ENCODE measurements around the gene GNS.
"Not testable (repeated sequence)": the region's sequence is repeated elsewhere in the genome, so short reads cannot be mapped to it uniquely, and the experiment has no call there.

Gene GNS

DNA sequence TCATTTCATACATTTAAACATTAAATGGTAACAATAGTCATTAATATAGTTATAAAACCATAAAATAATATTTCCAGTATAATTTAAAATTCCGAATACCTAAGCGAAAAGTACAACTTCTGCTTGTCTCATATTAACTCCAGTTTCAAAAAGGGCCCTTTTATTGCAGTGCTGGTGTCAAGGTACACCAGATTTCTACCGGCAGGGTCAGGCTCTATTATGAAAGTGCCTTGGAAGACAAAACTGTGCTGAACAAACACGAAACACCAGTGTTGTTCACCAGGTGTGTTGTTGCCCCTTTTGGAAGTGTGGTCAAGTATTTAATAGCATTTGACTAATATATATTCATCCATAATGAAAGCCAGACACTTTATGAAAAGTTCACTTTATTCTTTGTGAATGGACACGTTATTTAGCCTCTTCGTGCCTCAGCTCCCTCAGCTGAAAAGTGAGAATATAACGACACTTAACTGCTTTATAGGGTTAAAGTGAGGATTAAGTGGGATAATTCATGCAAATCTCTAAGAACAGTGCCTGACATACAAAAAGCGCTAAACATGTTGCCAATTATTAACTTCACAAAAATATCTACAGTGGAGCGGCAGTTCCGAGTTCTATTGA lies 20.3 kb upstream of the GNS start:
- DNase-seq = no peak

DNA sequence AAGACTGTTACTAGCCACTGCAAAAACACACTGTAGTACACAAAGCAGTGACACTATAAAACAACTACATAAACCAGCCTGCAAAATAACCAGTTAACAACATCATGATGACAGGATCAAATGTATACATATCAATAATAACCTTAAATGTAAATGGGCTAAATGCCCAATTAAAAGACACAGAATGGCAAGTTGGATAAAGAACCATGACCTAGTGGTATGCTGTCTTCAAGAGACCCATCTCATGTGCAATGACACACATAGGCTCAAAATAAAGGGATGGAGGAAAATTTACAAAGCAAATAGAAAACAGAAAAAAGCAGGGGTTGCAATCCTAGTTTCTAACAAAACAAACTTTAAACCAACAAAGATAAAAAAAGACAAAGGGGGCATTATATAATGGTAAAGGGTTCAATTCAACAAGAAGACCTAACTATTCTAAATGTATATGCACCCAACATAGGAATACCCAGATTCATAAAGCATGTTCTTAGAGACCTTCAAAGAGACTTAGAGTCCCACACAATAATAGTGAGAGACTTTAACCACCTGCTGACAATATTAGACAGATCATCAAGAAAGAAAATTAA lies 16.0 kb upstream of the GNS start:
- DNase-seq = not testable (repeated sequence)

DNA sequence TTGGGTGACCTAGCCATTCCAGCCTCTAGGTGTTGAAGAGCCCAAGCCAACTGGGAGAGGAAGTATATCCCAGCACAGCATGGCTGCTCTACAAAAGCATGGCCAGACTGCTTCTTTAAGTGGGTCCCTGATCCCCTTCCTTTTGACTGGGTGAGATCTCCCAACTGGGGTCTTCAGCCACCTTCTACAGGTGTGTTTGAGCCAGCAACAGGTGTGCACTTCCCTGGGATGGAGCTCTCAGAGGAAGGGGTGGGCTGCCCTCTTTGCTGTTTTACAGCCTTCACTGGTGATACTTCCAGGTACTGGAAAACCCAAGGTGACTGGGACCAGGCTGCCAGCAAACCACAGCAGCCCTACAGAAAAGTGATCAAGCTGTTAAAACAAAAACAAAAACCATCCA lies 14.2 kb upstream of the GNS start:
- DNase-seq = no peak

DNA sequence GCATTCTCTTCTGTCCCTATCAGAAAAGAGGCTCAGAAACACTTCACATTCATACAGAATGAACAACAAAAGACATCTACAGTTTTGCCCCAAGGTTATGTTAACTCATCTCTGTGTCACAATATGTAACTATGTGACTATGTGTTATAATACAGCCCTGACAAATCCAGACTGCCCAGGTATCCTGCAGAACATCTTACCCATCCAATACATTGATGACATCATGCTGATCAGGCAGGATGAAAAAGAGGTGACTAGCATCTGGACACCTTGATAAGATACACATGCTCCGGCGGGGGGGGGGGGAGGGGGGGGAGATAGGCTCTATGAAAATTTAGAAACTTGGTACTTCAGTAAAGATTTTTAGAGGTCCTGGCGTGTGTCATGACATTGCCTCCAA lies 8.3 kb upstream of the GNS start:
- no peak for DNase-seq

DNA sequence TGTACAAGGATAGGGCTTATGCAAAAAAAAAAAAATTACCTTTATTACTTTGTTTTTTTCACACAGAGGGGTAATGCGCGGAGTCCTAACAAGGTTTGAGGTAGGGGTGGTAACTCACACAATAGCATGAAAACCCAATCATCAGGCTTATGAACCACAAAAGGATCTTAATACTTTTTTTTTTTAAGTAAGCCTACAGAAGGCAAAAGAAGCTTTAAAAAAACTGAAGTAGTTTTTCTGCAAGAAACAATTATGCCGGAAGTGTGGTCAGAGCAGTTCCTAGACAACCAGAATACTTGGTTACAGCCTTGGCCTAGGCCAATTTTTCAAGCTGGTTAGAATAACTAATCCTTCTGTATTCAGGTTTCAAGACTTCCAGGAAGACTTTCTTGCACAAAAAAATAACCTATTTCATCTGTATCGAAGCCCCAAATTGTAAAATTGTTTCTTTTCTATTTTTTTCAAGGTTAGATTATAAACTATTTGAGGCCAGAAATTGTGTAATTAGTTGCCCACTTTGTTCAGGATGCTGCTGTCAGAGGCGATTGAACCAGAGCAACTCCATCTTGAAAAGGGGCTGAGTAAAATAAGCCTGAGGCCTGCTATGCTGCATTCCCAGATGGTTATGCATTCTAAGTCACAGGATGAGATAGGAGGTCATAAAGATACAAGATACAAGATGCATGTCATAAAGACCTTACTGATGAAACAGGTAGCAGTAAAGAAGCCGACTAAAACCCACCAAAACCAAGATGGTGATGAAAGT lies 1.8 kb upstream of the GNS start:
- no peak for DNase-seq

- DNase-seq = no peak
Observed at GRCh38 chr12:64757771-64758170, 1.4 kb downstream of the GNS start.

DNA sequence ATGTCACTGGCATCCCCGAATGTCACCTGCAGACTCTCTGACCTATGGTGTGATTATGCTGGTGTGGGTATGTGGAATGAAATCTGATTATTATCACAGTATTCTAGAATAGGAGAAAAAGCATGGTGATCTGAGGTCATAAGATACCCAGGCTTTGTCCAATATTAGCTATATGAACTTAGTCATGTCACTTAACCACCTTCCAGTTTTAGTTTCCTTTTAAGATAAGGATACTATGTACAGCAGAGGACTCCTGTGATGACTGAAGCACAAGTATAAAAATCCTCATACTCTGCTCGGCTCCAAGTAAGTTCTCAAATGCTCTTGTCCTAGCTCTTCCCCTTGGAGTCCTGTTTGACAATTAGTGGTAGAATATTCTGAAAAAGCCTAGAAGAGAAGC lies 2.8 kb downstream of the GNS start:
- DNase-seq = no peak

GRCh38 chr12:64753427-64753826 lies 5.8 kb downstream of the GNS start:
- DNase-seq = no peak

DNA sequence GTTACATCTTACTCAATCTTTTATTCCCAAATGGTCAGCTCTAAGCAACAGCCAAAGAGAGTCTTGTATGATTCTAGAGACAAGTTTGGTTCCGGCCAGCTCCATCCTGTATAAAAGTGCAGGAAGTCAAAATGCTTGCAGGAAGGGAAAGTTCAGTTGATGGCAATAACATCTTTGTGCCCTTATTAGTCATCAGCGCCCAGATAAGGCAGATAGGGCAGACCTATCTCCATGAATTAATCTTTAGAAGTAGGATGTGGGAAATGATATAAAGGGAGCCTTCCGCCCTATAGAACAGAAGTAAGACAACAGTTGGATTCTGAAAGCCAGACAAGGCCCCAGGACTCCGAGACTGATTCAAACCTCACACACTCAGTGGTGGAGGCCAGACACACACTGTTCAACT lies 6.4 kb downstream of the GNS start:
- DNase-seq = no peak

DNA sequence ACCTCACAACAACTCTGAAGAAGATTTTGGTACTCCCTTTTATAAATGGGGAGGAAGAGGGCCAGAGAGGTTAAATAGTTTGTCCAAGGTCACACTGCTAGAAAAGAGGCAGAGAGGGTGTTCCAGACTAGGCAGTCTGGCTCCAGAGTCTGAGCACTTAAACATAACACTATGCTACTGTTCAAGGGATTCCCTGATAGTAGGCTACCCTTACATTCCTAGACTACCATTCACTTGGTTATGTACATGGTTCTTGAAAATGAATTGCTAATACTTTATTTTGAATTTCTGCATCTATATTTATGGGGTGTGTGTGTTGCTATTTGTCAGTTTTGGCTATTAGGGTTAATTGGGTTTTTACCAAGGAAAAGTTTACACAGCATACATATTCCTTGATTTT lies 7.2 kb downstream of the GNS start:
- DNase-seq = no peak

GRCh38 chr12:64749461-64750200 lies 9.6 kb downstream of the GNS start:
- DNase-seq = no peak

GRCh38 chr12:64747695-64748094 lies 11.5 kb downstream of the GNS start:
- no peak for DNase-seq

- DNase-seq = no peak
Observed at GRCh38 chr12:64746663-64747062, 12.5 kb downstream of the GNS start.

GRCh38 chr12:64745980-64746379 lies 13.2 kb downstream of the GNS start:
- no peak for DNase-seq

GRCh38 chr12:64745259-64745807 lies 13.9 kb downstream of the GNS start:
- no peak for DNase-seq

GRCh38 chr12:64744422-64745258 lies 14.6 kb downstream of the GNS start:
- DNase-seq = no peak

- no peak for DNase-seq
Observed at GRCh38 chr12:64743206-64743605, 16.0 kb downstream of the GNS start.

GRCh38 chr12:64742416-64742815 lies 16.8 kb downstream of the GNS start:
- no peak for DNase-seq

- no peak for DNase-seq
Observed at GRCh38 chr12:64740646-64741045, 18.6 kb downstream of the GNS start.

DNA sequence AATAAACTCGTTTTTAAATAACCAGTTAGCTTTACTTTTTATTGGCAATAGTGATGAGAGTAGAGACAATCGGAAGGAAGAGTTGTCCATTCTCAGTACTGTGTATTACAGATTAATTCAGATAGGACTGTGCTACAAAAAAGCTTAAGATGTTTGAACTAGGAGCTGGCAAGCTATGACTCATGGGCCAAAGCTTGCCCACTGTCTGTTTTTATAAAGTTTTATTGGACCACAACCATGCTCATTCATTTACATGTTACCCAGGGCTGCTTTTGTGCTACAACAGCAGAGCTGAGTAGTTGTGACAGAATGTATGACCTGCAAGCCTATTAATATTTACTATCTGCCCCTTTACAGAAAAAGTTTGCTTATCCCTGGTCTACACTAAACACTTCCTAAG lies 19.4 kb downstream of the GNS start:
- DNase-seq = no peak

- DNase-seq = peak in 1 of 2 experiments; percentile 23
Observed at GRCh38 chr12:64737539-64737938, 21.7 kb downstream of the GNS start.

DNA sequence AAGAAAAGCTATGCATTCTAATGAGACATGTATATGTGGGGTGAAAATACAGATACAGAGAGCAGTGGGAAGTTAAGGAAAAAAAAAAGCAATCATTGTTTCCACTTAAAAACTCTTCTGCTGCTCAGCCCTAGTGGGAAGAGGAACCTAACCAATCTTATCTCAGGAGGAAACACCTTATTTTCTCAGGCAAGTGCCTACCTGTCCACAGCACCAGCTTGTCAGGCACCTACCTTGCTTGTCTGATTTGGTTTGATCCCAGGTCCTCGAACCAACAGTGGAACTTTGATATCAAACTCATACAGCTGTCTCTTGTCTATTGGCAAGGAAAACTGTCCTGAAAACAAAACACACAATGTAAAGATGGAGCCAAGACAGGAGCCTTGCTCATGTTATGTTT lies 22.4 kb downstream of the GNS start:
- no peak for DNase-seq

All from NCI-H2081 (cell line).